Midbrain (tissue), 1 donor: ENCODE results near the gene ENOX1.
"Not testable (repeated sequence)": the region's sequence is repeated elsewhere in the genome, so short reads cannot be mapped to it uniquely, and the experiment has no call there.

Source experiments
- DNase-seq: peaks from one replicate; lab custom pipeline; 2025; lab: John Stamatoyannopoulos, UW

ENOX1 gene

GRCh38 chr13:43204591-43204990 is 582.2 kb downstream of the ENOX1 start:
- DNase-seq: no peak

- no peak for DNase-seq
Observed at GRCh38 chr13:43203781-43204180, 583.0 kb downstream of the ENOX1 start.

- DNase-seq: no peak
Observed at GRCh38 chr13:43200736-43201135, 586.0 kb downstream of the ENOX1 start.

- no peak for DNase-seq
Observed at GRCh38 chr13:43200307-43200706, 586.5 kb downstream of the ENOX1 start.

GRCh38 chr13:43196750-43197370 is 589.9 kb downstream of the ENOX1 start:
- no peak for DNase-seq

- DNase-seq: no peak
Observed at GRCh38 chr13:43196086-43196621, 590.6 kb downstream of the ENOX1 start.

- DNase-seq: no peak
Observed at GRCh38 chr13:43195551-43195950, 591.2 kb downstream of the ENOX1 start.

GRCh38 chr13:43195112-43195511 is 591.7 kb downstream of the ENOX1 start:
- no peak for DNase-seq

GRCh38 chr13:43193789-43194420 is 592.9 kb downstream of the ENOX1 start:
- DNase-seq: no peak

- DNase-seq: no peak
Observed at GRCh38 chr13:43191546-43191945, 595.2 kb downstream of the ENOX1 start.

GRCh38 chr13:43185226-43185625 is 601.5 kb downstream of the ENOX1 start:
- no peak for DNase-seq

- DNase-seq: no peak
Observed at GRCh38 chr13:43180837-43181236, 605.9 kb downstream of the ENOX1 start.

- no peak for DNase-seq
Observed at GRCh38 chr13:43180036-43180660, 606.6 kb downstream of the ENOX1 start.

GRCh38 chr13:43171489-43171888 is 615.3 kb downstream of the ENOX1 start:
- DNase-seq: no peak

- no peak for DNase-seq
Observed at GRCh38 chr13:43170506-43170905, 616.3 kb downstream of the ENOX1 start.

- DNase-seq: not testable (repeated sequence)
Observed at GRCh38 chr13:43168434-43168833, 618.3 kb downstream of the ENOX1 start.

GRCh38 chr13:43167731-43168130 is 619.0 kb downstream of the ENOX1 start:
- no peak for DNase-seq

- DNase-seq: no peak
Observed at GRCh38 chr13:43166644-43167457, 619.9 kb downstream of the ENOX1 start.
